Measurements from ENCODE around the gene SRSF3. TPM values are rescaled to one million over a fixed set of nuclear protein-coding genes. Genes with fewer than 3 reads are reported as not detected.
A peak's percentile ranks its signal among the peaks of the same experiment; 100 is the strongest.

The SRSF3 gene
- total RNA-seq, 2 donors from 2014 or later = 88.5 to 120 TPM

- ATAC-seq (ENCODE audit: insufficient number of reproducible peaks, low FRiP score, low read depth) = no peak
- H3K4me1 ChIP-seq (ENCODE audit: control insufficient read depth in 1 of 2, low read depth in 2 of 2) = peaks cover 26 to 39% of the 10 kb centered on the region in 2 donors
- H3K27ac ChIP-seq = no peak overlapping the region
- no peak for DNase-seq (ENCODE audit: low spot score)
- TF ChIP-seq CTCF (IDR thresholded peaks at IDR 0.05) = no peak
- no peaks in the 10 kb centered on the region for H3K27me3 ChIP-seq (replicated peaks; ENCODE audit: insufficient read depth)
- no peaks in the 10 kb centered on the region for H3K9me3 ChIP-seq
- H3K4me3 ChIP-seq = no peak overlapping the region
- no peaks in the 10 kb centered on the region for H3K36me3 ChIP-seq
Measured at GRCh38 chr6:36621371-36621855, 27.3 kb downstream of the SRSF3 start.

- DNase-seq (ENCODE audit: low spot score) (no peak), ATAC-seq (ENCODE audit: insufficient number of reproducible peaks, low FRiP score, low read depth) (no peak)
- Histone ChIP-seq H3K27ac (no peak overlapping the region), H3K27me3 (replicated peaks; ENCODE audit: insufficient read depth) (no peaks in the 10 kb centered on the region), H3K36me3 (no peaks in the 10 kb centered on the region), H3K4me3 (no peak overlapping the region), H3K4me1 (ENCODE audit: control insufficient read depth in 1 of 2, low read depth in 2 of 2) (peaks cover 37 to 44% of the 10 kb centered on the region in 2 donors), H3K9me3 (no peaks in the 10 kb centered on the region)
- TF ChIP-seq CTCF (IDR thresholded peaks at IDR 0.05) = no peak
Measured at GRCh38 chr6:36622901-36623546, 28.9 kb downstream of the SRSF3 start.

- peak; percentile 73 for DNase-seq (ENCODE audit: low spot score)
- Histone ChIP-seq H3K36me3 (no peaks in the 10 kb centered on the region), H3K4me1 (ENCODE audit: control insufficient read depth in 1 of 2, low read depth in 2 of 2) (peaks cover 44 to 52% of the 10 kb centered on the region in 2 donors), H3K27me3 (replicated peaks; ENCODE audit: insufficient read depth) (no peaks in the 10 kb centered on the region), H3K27ac (peak overlapping the region in 1 of 2 donors; percentile 74), H3K9me3 (no peaks in the 10 kb centered on the region), H3K4me3 (no peak overlapping the region)
- peak; percentile 83 for TF ChIP-seq CTCF (IDR thresholded peaks at IDR 0.05)
- ATAC-seq (ENCODE audit: insufficient number of reproducible peaks, low FRiP score, low read depth) = no peak
Measured at GRCh38 chr6:36623547-36624459, 29.6 kb downstream of the SRSF3 start.

- H3K4me3 ChIP-seq = peak overlapping the region; percentile 25
- ATAC-seq (ENCODE audit: insufficient number of reproducible peaks, low FRiP score, low read depth) (no peak), DNase-seq (ENCODE audit: low spot score) (no peak)
- H3K9me3 ChIP-seq = no peaks in the 10 kb centered on the region
- no peaks in the 10 kb centered on the region for H3K36me3 ChIP-seq
- peaks cover 49 to 60% of the 10 kb centered on the region in 2 donors for H3K4me1 ChIP-seq (ENCODE audit: control insufficient read depth in 1 of 2, low read depth in 2 of 2)
- peak overlapping the region; percentile 40 to 74 for H3K27ac ChIP-seq
- no peak for TF ChIP-seq CTCF (IDR thresholded peaks at IDR 0.05)
- H3K27me3 ChIP-seq (replicated peaks; ENCODE audit: insufficient read depth) = no peaks in the 10 kb centered on the region
Measured at GRCh38 chr6:36624461-36625157, 30.4 kb downstream of the SRSF3 start.
